Measurements from ENCODE around the gene TMEM18.

The TMEM18 gene

GRCh38 chr2:633371-633770 is 43.8 kb downstream of the TMEM18 start:
- no peak for DNase-seq

GRCh38 chr2:632471-632870 is 44.7 kb downstream of the TMEM18 start:
- no peak for DNase-seq

GRCh38 chr2:631741-632140 is 45.5 kb downstream of the TMEM18 start:
- no peak for DNase-seq

DNA sequence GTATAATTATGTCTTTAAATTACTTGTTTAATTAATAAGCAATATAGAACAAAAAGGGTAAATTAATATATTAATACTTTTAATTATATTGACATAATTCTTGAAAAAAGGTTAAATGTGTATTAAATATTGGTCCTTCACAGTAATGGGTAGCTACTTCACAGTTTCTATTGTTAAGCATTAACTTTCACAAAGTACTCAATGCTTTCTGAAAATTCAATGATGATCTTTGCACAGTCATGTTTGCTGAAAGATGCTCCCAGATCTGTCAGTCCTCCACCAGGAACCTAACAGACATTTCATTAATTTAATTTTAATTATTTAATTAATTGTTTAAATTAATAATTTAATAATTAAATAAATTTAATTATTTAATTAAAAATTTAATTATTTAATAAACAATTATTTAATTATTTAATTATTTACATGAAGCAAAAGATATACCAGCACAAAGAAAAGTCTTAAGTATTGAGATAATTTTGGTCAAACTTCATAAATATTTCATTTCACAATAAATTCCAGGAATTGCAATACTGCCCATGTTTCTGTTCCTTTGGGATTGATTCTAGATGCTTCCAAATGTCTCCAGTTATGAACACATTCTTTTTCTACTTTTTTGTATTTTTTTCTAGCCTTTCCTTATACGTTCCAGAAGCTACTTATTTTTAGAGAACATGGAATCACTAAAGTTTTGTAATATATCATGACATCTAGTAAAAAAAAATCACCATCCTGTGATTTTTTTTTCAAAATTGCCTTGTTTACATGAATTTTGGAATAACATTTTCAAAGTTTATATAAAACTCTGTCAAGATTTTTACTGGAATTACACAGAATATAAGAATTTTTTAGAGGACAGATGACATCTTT is 46.5 kb downstream of the TMEM18 start:
- DNase-seq = no peak

DNA sequence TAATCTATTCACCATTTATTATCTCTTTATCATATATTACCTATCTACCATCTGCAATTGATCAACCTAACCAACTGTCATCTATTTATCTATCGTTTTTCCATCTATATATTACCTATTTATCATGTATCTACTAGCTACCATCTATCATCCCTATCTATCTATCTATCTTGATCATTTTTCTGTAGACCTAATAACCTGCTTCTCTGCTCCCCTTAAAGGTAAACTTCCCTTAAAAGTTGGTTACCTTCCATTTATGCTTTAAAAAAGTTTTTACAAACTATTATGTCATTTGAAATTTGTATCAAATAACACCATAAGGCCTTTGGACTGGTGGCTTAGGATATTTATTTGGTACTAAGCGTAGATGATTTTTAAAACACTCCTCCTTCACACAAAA is 47.2 kb downstream of the TMEM18 start:
- DNase-seq = no peak

DNA sequence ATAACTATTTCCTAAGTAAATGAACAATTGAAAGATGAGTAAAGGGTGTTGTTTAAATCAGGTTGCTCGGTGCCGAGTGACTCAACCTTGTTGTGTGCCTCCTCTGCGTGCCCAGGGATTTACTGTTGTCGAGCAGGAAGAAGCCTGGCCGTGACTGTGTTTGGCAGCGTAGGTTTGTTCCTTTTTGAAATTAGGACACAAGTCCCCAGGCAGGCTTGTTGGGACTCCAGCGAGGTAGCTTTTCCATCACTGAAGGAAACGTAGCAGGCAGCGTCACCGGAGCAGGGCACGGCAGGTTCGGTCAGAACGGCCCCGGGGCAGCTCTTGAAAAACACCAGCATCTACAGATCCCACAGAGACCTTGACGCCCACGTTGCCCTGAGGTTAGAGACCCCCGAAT is 48.6 kb downstream of the TMEM18 start:
- DNase-seq = no peak

DNA sequence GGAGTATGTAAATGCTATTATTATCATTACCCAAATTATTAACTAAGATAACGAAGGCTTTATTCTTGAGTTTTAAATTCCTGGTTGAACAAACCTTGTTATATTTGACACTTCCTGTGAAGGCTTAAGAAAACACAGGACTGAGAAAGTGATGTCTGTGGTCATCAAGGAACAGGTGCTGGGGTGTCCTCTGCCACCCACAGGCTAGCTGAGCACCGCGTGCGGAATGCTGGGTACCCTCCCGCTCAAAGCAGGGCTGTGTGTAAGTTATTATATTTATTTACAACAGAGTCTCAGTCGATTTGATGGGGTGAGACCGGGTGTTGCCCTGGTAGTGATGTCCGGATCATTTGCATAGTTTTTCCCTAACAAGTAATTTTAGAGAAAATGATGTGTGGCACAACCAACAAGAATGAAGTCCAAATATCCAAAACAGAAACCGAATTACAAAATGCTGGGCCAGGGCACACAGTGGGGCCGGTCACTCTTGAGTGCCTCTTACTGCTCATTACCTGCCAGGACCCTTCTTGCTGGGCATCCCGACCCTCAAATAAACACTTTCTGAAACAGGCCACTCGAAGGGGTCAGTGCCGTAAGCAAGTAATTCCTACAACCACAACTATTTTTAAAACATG is 49.2 kb downstream of the TMEM18 start:
- no peak for DNase-seq

- DNase-seq = no peak
Observed at GRCh38 chr2:627340-627709, 49.9 kb downstream of the TMEM18 start.

- no peak for DNase-seq
Observed at GRCh38 chr2:626491-627339, 50.5 kb downstream of the TMEM18 start.

- no peak for DNase-seq
Observed at GRCh38 chr2:625415-626333, 51.5 kb downstream of the TMEM18 start.

GRCh38 chr2:624551-625347 is 52.5 kb downstream of the TMEM18 start:
- no peak for DNase-seq

GRCh38 chr2:624096-624495 is 53.1 kb downstream of the TMEM18 start:
- no peak for DNase-seq

GRCh38 chr2:623130-623922 is 53.9 kb downstream of the TMEM18 start:
- DNase-seq = no peak

GRCh38 chr2:622357-622756 is 54.8 kb downstream of the TMEM18 start:
- DNase-seq = no peak

- DNase-seq = no peak
Observed at GRCh38 chr2:621303-622099, 55.7 kb downstream of the TMEM18 start.

DNA sequence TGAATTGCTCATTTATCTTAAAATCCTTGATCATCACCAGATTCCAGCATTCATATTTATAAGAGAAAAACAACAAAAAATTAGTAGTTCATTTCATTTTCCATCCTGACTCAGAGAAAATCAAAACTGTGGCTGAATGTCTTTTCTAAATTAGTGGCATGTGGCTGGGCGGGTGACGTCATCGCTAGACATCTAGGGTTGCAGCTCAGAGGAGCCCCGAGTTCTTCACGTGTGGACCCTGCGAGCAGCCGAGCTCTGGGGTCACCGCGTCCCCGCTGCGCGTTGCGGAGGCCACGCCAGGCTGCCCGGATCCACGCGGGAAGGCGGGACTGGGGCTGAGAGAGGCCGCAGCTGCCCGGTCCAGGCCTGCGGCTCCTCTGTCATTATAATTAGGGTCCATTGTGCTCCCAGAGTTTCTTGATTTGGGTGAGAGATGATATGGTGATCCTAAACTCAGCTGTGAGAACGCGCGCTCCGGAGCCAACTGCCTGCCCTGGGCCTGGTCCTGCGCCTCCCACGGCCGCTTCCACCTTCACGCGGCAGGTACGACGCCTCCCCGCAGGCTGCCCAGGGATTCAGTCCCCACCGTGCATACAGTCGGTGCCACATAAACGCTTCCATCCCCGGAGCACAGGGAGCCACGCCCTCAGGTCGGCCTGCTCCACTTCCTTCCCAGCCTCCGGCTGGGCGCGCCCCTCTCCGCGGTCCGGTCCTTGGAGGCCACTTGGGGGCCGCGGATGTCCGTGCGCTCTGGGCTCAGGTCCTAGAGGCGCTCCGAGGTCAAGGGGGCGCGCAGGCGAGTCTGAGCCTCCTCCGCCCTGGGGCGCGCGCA is 56.5 kb downstream of the TMEM18 start:
- no peak for DNase-seq

DNA sequence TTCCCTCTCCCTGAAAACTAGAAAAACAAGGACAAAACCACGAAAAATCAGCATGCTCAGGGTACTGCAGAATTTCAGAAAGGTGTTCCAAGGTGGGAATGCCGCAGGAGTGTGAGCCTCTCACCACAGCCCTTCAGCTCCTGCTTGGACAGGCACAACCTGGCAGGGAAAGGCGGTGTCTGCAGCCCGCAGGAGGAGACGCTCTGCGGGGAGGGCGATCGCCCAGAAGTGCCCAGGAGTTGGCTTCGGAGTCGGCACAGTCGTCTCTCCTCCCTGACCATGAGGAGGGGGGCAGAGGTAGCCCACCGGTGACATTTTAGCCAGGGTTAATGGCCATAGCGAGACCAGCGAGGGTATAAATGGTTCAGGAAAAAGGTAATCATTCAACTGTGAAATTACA is 57.2 kb downstream of the TMEM18 start:
- DNase-seq = no peak

DNA sequence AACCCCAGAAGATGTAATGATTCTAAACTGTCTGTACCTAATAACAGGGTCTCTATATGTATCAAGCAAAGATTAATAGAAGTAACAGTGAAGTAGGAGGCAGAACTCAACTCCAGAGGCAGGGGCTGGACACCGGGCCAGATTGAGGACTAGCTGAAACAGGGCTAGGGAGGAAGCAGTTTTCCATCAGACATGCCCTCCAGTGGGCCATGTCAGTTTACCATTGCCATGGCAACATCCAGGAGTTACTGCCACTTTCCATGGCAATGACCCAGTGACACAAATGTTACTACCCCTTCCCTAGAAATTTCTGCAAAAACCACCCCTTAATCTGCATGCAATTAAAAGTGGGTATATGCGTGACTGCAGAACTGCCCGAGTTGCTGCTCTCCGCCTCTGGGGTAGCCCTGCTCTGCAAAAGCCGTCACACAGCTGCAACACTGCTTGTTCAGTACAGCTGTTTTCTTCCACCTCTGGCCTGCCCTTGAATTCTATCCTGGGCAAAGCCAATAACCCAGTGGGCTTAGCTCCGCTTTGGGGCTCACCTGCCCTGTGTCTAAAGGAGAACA is 58.7 kb downstream of the TMEM18 start:
- no peak for DNase-seq

DNA sequence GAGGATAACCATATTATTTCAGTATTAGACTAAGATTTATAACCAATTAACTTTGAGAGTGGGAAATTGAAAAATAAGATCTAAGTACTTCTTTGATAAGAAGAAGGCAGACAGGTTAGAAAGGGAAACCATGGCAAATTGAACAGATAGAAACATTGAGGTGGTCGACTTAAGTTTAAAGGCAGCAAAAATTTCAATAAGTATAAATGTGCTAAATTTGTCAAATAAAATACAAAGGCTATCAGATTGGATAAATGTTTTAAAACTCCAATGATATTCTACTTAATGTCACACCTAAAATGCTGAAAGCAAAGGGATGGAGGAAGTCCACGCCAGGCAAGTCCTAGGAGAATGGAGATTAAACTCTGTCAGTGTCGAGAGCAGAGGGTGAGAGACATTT is 59.2 kb downstream of the TMEM18 start:
- no peak for DNase-seq
